Erythroblast (primary cell): ENCODE results near the gene MFSD12.

ENCODE experiments used
- GATA1 ChIP-seq: IDR thresholded peaks from 2 replicates; pipeline ENCODE4 v1.6.1; 2011; ENCODE audit warnings: low read depth, mild to moderate bottlenecking, control low read depth, low read length, moderate library complexity
- POLR2A ChIP-seq: IDR thresholded peaks from 2 replicates; pipeline ENCODE4 v1.6.1; 2011; ENCODE audit warnings: mild to moderate bottlenecking, low read length

- TF ChIP-seq POLR2A (no peak), GATA1 (no peak)
These were observed 41.4 kb downstream of the MFSD12 start for GRCh38 chr19:3515891-3516422.
